ENCODE measurements around the gene KRT74.

DNA sequence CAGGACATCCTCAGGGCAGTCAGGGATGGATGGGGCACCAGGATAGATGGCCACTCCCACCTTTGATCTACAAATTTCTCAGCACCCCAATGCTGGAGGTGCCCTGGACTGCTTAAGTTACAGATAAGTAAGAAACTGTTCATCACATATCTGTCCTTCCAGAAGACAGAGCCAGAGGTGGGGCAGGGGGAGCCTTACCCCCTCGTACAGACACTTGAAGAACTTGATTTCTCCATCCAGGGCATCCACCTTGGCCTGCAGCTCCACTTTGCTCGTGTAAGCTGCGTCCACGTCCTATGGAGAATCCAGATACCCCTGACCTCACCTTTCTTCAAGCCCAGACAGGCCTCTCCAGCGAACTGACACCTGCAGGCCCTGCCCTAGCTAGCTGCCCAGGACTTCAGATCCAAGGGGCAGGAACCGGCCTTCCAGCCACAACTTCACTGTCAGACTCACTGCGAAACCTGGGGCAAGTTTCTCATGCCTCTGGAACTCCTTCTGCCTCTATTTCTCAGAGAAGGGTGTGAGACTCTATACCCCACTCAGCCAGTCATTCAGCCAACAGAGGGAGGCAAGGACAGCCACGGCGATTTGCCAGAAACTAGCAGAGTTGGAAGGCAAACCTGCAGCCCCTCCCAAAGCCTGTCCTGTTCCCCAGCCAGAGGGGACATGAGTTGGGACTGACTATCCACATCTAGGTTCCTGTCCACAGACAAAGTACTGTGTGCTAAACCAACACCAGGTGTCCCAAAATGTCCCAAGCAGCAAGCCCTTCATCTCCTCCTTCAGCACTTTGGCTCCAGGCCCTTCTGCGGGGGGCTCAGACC is 41.0 kb upstream of the KRT74 start:
- TF ChIP-seq POLR2AphosphoS5 (IDR thresholded peaks at IDR 0.05; ENCODE audit: low read depth, low read length) (no peak), SIN3A (IDR thresholded peaks at IDR 0.05; ENCODE audit: borderline replicate concordance, insufficient read depth, low read length) (no peak), TAF1 (IDR thresholded peaks at IDR 0.05; ENCODE audit: borderline replicate concordance, insufficient read depth, low read length) (no peak)
- TF ChIP-seq, protein P1, sequence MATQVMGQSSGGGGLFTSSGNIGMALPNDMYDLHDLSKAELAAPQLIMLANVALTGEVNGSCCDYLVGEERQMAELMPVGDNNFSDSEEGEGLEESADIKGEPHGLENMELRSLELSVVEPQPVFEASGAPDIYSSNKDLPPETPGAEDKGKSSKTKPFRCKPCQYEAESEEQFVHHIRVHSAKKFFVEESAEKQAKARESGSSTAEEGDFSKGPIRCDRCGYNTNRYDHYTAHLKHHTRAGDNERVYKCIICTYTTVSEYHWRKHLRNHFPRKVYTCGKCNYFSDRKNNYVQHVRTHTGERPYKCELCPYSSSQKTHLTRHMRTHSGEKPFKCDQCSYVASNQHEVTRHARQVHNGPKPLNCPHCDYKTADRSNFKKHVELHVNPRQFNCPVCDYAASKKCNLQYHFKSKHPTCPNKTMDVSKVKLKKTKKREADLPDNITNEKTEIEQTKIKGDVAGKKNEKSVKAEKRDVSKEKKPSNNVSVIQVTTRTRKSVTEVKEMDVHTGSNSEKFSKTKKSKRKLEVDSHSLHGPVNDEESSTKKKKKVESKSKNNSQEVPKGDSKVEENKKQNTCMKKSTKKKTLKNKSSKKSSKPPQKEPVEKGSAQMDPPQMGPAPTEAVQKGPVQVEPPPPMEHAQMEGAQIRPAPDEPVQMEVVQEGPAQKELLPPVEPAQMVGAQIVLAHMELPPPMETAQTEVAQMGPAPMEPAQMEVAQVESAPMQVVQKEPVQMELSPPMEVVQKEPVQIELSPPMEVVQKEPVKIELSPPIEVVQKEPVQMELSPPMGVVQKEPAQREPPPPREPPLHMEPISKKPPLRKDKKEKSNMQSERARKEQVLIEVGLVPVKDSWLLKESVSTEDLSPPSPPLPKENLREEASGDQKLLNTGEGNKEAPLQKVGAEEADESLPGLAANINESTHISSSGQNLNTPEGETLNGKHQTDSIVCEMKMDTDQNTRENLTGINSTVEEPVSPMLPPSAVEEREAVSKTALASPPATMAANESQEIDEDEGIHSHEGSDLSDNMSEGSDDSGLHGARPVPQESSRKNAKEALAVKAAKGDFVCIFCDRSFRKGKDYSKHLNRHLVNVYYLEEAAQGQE (IDR thresholded peaks at IDR 0.05; ENCODE audit: insufficient read depth in 1 of 2, low read depth in 2 of 2, low read length in 2 of 2), result no peak

Data from PFSK-1 (cell line).